HCT116 (cell line): ENCODE measurements around the gene TRIM14. TPM values are rescaled to one million over a fixed set of nuclear protein-coding genes. Genes with fewer than 3 reads are reported as not detected.

Experiments
- ATAC-seq: fragments of 200-7000 bp; cut with Tn5 transposase; 2 replicates; pipeline ENCODE4 v1.9.1; 2020; ENCODE audit warnings: mild to moderate bottlenecking, moderate library complexity
- BruUV-seq: library from RNA; stranded (reverse); fragments of 400-500 nt; replicated peaks from 2 replicates; lab custom pipeline; 2021; lab: Mats Ljungman, UMichigan
- CTCF ChIA-PET: fragments of 300-600 bp; sonication (Branson Sonifier 250); formaldehyde crosslinking; loops from one replicate; lab custom pipeline; 2021; ENCODE audit warnings: antibody characterized with exemption; lab: Charles Lee
- POLR2A ChIA-PET: fragments of 300-600, 350-600 bp; sonication (Branson Sonifier 250); formaldehyde crosslinking; loops from one replicate; lab custom pipeline; 2021; ENCODE audit warnings: antibody characterized with exemption; lab: Charles Lee
- RAD21 ChIA-PET, 2 experiments: fragments of 300-600 bp; sonication (Branson Sonifier 250); formaldehyde crosslinking; loops; one replicate each; lab custom pipeline; 2023; ENCODE audit warnings: low total read pairs in 2 of 2; ENCODE audit not compliant: uncharacterized antibody in 2 of 2, unreplicated experiment in 2 of 2, low non-redundant PET in 1 of 2; lab: Charles Lee
- DNase-seq: peaks from one replicate; pipeline ENCODE4 v3.0.0-alpha.2; 2010; ENCODE audit warnings: low read depth, low spot score
- H2AFZ ChIP-seq: fragments of 200-600 bp; shearing (Covaris generic), sonication (generic); 2 replicates; pipeline ENCODE4 v1.6.1; 2017; ENCODE audit warnings: low read depth, mixed run types, mixed read lengths, antibody characterized with exemption, low read length; ENCODE audit not compliant: poor library complexity, severe bottlenecking
- H3K27ac ChIP-seq: 2 replicates; pipeline ENCODE4 v1.5.1; 2012; ENCODE audit warnings: low read depth, low read length
- H3K27me3 ChIP-seq: fragments of 200-600 bp; sonication (generic); 2 replicates; pipeline ENCODE4 v1.6.1; 2016; ENCODE audit warnings: mixed run types, low read length, mixed read lengths; ENCODE audit not compliant: insufficient read depth
- H3K36me3 ChIP-seq, 2 experiments: fragments of 200-500 bp in 1 of 2; fragments of 200-600 bp in 1 of 2; sonication (Bioruptor generic) in 1 of 2; sonication (generic) in 1 of 2; 2 replicates each; pipeline versions ENCODE4 v1.5.1 to v1.6.1; 2014 to 2016; ENCODE audit warnings: low read length in 2 of 2, inconsistent platforms in 1 of 2, mixed read lengths in 1 of 2, mixed run types in 1 of 2; ENCODE audit not compliant: insufficient read depth in 2 of 2, control insufficient read depth in 1 of 2
- H3K4me1 ChIP-seq, 2 experiments: fragments of 200-600 bp in 1 of 2; sonication (generic) in 1 of 2; 2 replicates each; pipeline versions ENCODE4 v1.5.1 to v1.6.1; 2012 to 2017; ENCODE audit warnings: low read length in 2 of 2, inconsistent platforms in 1 of 2, mild to moderate bottlenecking in 1 of 2, mixed read lengths in 1 of 2, mixed run types in 1 of 2, moderate library complexity in 1 of 2; ENCODE audit not compliant: insufficient read depth in 2 of 2, control insufficient read depth in 1 of 2
- H3K4me2 ChIP-seq: fragments of 200-600 bp; sonication (generic); 2 replicates; pipeline ENCODE4 v1.6.1; 2017; ENCODE audit warnings: mixed run types, low read length, mixed read lengths
- H3K4me3 ChIP-seq, 2 experiments: fragments of 200-600 bp in 1 of 2; sonication (generic) in 1 of 2; replicated peaks in 1 of 2; 2 replicates each; pipeline ENCODE4 v1.5.1; 2011 to 2016; ENCODE audit warnings: low read length in 2 of 2, control low read depth in 1 of 2, low read depth in 1 of 2, mild to moderate bottlenecking in 1 of 2, mixed read lengths in 1 of 2, mixed run types in 1 of 2
- H3K79me2 ChIP-seq: fragments of 200-600 bp; sonication (generic); 2 replicates; pipeline ENCODE4 v1.6.1; 2017; ENCODE audit warnings: mild to moderate bottlenecking, mixed run types, low read length, moderate library complexity, mixed read lengths; ENCODE audit not compliant: insufficient read depth
- H3K9ac ChIP-seq: fragments of 200-600 bp; sonication (generic); 2 replicates; pipeline ENCODE4 v1.6.1; 2016; ENCODE audit warnings: low read length, mixed read lengths
- H3K9me2 ChIP-seq: fragments of 200-600 bp; sonication (generic), shearing (Covaris generic); 2 replicates; pipeline ENCODE4 v1.6.1; 2017; ENCODE audit warnings: mixed run types, mild to moderate bottlenecking, moderate library complexity; ENCODE audit not compliant: insufficient read depth
- H3K9me3 ChIP-seq, 2 experiments: fragments of 200-500 bp in 1 of 2; fragments of 200-600 bp in 1 of 2; sonication (Bioruptor generic) in 1 of 2; sonication (generic) in 1 of 2; 2 replicates each; pipeline ENCODE4 v1.6.1; 2014 to 2017; ENCODE audit warnings: low read length in 2 of 2, mixed read lengths in 2 of 2, inconsistent platforms in 1 of 2, low read depth in 1 of 2, mild to moderate bottlenecking in 1 of 2, mixed run types in 1 of 2, moderate library complexity in 1 of 2; ENCODE audit not compliant: control insufficient read depth in 1 of 2, insufficient read depth in 1 of 2
- H4K20me1 ChIP-seq: fragments of 200-600 bp; sonication (generic), shearing (Covaris generic); 2 replicates; pipeline ENCODE4 v1.6.1; 2017; ENCODE audit warnings: mixed run types, mild to moderate bottlenecking, moderate library complexity; ENCODE audit not compliant: insufficient read depth
- EZH2 ChIP-seq: fragments of 200-600 bp; sonication (generic); IDR thresholded peaks from 2 replicates; pipeline ENCODE4 v1.6.1; 2017; ENCODE audit warnings: antibody characterized with exemption, mixed run types
- EZH2phosphoT487 ChIP-seq: fragments of 200-600 bp; IDR thresholded peaks from 2 replicates; pipeline ENCODE4 v1.6.1; 2018; ENCODE audit warnings: antibody characterized with exemption, borderline replicate concordance
- FOSL1 ChIP-seq: IDR thresholded peaks from 2 replicates; pipeline ENCODE4 v1.6.1; 2012; ENCODE audit warnings: low read depth
- POLR2AphosphoS5 ChIP-seq: IDR thresholded peaks from 2 replicates; pipeline ENCODE4 v1.6.1; 2011; ENCODE audit warnings: mild to moderate bottlenecking, low read depth, low read length, moderate library complexity
- SRF ChIP-seq: IDR thresholded peaks from 2 replicates; pipeline ENCODE4 v1.6.1; 2012; ENCODE audit warnings: low read depth
- TCF7L2 ChIP-seq: IDR thresholded peaks from 2 replicates; pipeline ENCODE4 v1.7.0; 2011; ENCODE audit warnings: borderline replicate concordance, inconsistent platforms; ENCODE audit not compliant: insufficient read depth, insufficient read length; ENCODE audit errors: extremely low read depth
- YY1 ChIP-seq: IDR thresholded peaks from 2 replicates; pipeline ENCODE4 v1.6.1; 2011; ENCODE audit warnings: low read length, low read depth, moderate library complexity, mild to moderate bottlenecking; ENCODE audit not compliant: insufficient replicate concordance; ENCODE audit errors: extremely low read depth
- ZBTB33 ChIP-seq: IDR thresholded peaks from 2 replicates; pipeline ENCODE4 v1.6.1; 2011; ENCODE audit warnings: mild to moderate bottlenecking, low read length, moderate library complexity; ENCODE audit not compliant: insufficient replicate concordance; ENCODE audit errors: extremely low read depth
- ZNF274 ChIP-seq: fragments of 200-500 bp; sonication (Bioruptor generic); IDR thresholded peaks from 2 replicates; pipeline ENCODE4 v1.6.1; 2014; ENCODE audit warnings: mild to moderate bottlenecking, low read depth, low read length, inconsistent platforms
- intact Hi-C: fragments of 100-400 bp; cut with micrococcal nuclease; formaldehyde crosslinking; loops from 2 replicates; pipeline ENCODE4 v1.10.0; 2022
- total RNA-seq: library from RNA; stranded (reverse); gene quantifications from one replicate; pipeline ENCODE4 v1.2.1, GENCODE V29; 2021; ENCODE audit not compliant: unreplicated experiment
- TF ChIP-seq, protein P1 (sequence below): IDR thresholded peaks from 2 replicates; pipeline ENCODE4 v1.6.1; 2012; ENCODE audit warnings: low read depth
- TF ChIP-seq, protein P2 (sequence below): IDR thresholded peaks from 2 replicates; pipeline ENCODE4 v1.6.1; 2012

TRIM14 gene
- total RNA-seq, 1 experiment from 2014 or later: 24.4 TPM

GRCh38 chr9:98132806-98133631 lies 14.0 kb upstream of the TRIM14 start:
- no peak for TF ChIP-seq EZH2
- no peak for TF ChIP-seq YY1
- Histone ChIP-seq H2AFZ (no peak overlapping the region), H3K4me1 (no peaks in the 10 kb centered on the region), H3K36me3 (no peaks in the 10 kb centered on the region), H3K79me2 (no peaks in the 10 kb centered on the region), H3K4me3 (no peak overlapping the region), H3K27me3 (no peaks in the 10 kb centered on the region), H3K9me3 (no peaks in the 10 kb centered on the region), H3K4me2 (no peak overlapping the region), H4K20me1 (no peaks in the 10 kb centered on the region), H3K9ac (no peak overlapping the region), H3K9me2 (no peaks in the 10 kb centered on the region), H3K27ac (no peak overlapping the region)
- no peak for DNase-seq
- intact Hi-C loops: no loop called here
- ATAC-seq: no peak
- BruUV-seq: no TSS peak
- ChIA-PET RAD21 (no interaction called here), POLR2A (no interaction called here), CTCF (no interaction called here)

GRCh38 chr9:98132158-98132557 lies 13.1 kb upstream of the TRIM14 start:
- Histone ChIP-seq H3K9ac (no peak overlapping the region), H3K9me3 (no peaks in the 10 kb centered on the region), H3K79me2 (no peaks in the 10 kb centered on the region), H4K20me1 (no peaks in the 10 kb centered on the region), H3K36me3 (no peaks in the 10 kb centered on the region), H3K27ac (no peak overlapping the region), H3K4me2 (no peak overlapping the region), H3K4me1 (no peaks in the 10 kb centered on the region), H3K4me3 (no peak overlapping the region), H2AFZ (no peak overlapping the region), H3K9me2 (no peaks in the 10 kb centered on the region), H3K27me3 (no peaks in the 10 kb centered on the region)
- no TSS peak for BruUV-seq
- TF ChIP-seq TCF7L2 (no peak), ZBTB33 (no peak), EZH2 (no peak), FOSL1 (no peak), ZNF274 (no peak), POLR2AphosphoS5 (no peak), SRF (no peak), EZH2phosphoT487 (no peak)
- TF ChIP-seq, protein P1, sequence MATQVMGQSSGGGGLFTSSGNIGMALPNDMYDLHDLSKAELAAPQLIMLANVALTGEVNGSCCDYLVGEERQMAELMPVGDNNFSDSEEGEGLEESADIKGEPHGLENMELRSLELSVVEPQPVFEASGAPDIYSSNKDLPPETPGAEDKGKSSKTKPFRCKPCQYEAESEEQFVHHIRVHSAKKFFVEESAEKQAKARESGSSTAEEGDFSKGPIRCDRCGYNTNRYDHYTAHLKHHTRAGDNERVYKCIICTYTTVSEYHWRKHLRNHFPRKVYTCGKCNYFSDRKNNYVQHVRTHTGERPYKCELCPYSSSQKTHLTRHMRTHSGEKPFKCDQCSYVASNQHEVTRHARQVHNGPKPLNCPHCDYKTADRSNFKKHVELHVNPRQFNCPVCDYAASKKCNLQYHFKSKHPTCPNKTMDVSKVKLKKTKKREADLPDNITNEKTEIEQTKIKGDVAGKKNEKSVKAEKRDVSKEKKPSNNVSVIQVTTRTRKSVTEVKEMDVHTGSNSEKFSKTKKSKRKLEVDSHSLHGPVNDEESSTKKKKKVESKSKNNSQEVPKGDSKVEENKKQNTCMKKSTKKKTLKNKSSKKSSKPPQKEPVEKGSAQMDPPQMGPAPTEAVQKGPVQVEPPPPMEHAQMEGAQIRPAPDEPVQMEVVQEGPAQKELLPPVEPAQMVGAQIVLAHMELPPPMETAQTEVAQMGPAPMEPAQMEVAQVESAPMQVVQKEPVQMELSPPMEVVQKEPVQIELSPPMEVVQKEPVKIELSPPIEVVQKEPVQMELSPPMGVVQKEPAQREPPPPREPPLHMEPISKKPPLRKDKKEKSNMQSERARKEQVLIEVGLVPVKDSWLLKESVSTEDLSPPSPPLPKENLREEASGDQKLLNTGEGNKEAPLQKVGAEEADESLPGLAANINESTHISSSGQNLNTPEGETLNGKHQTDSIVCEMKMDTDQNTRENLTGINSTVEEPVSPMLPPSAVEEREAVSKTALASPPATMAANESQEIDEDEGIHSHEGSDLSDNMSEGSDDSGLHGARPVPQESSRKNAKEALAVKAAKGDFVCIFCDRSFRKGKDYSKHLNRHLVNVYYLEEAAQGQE: no peak
- TF ChIP-seq, protein P2, sequence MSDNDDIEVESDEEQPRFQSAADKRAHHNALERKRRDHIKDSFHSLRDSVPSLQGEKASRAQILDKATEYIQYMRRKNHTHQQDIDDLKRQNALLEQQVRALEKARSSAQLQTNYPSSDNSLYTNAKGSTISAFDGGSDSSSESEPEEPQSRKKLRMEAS: no peak
- no peak for DNase-seq
- ChIA-PET CTCF (no interaction called here), RAD21 (no interaction called here), POLR2A (no interaction called here)
- ATAC-seq: no peak
- intact Hi-C loops: no loop called here
